ENCODE measurements around the gene SLC22A3. TPM values are rescaled to one million over a fixed set of nuclear protein-coding genes. Genes with fewer than 3 reads are reported as not detected.
A peak's percentile ranks its signal among the peaks of the same experiment; 100 is the strongest.

Gene SLC22A3
- total RNA-seq, 4 donors from 2014 or later, result 6.7 to 14.3 (median 13.2) TPM

GRCh38 chr6:160349814-160350350, 1.7 kb downstream of the SLC22A3 start:
- DNase-seq (ENCODE audit: low spot score) (no peak), ATAC-seq (ENCODE audit: low FRiP score) (no peak)

GRCh38 chr6:160353950-160354496, 5.8 kb downstream of the SLC22A3 start:
- ATAC-seq (ENCODE audit: low FRiP score) (no peak), DNase-seq (ENCODE audit: low spot score) (no peak)
- no peak for TF ChIP-seq CTCF (IDR thresholded peaks at IDR 0.05)

More at GRCh38 chr6:160349814-160350350, 1.7 kb downstream of the SLC22A3 start:
- TF ChIP-seq CTCF (IDR thresholded peaks at IDR 0.05), result no peak

- DNase-seq (ENCODE audit: low spot score) (no peak), ATAC-seq (ENCODE audit: low FRiP score) (peak; percentile 41)
- no peak for TF ChIP-seq CTCF (IDR thresholded peaks at IDR 0.05)
Observed at GRCh38 chr6:160355001-160355400, 6.8 kb downstream of the SLC22A3 start.

GRCh38 chr6:160356074-160356744, 8.0 kb downstream of the SLC22A3 start:
- ATAC-seq (ENCODE audit: low FRiP score) (no peak), DNase-seq (ENCODE audit: low spot score) (no peak)
- TF ChIP-seq CTCF (IDR thresholded peaks at IDR 0.05), result no peak

- ATAC-seq (ENCODE audit: low FRiP score) (no peak), DNase-seq (ENCODE audit: low spot score) (no peak)
- no peak for TF ChIP-seq CTCF (IDR thresholded peaks at IDR 0.05)
Observed at GRCh38 chr6:160357088-160357487, 8.9 kb downstream of the SLC22A3 start.

GRCh38 chr6:160358225-160359119, 10.3 kb downstream of the SLC22A3 start:
- ATAC-seq (ENCODE audit: low FRiP score) (no peak), DNase-seq (ENCODE audit: low spot score) (no peak)
- TF ChIP-seq CTCF (IDR thresholded peaks at IDR 0.05), result no peak
